ENCODE measurements around the gene PROX2. TPM values are rescaled to one million over a fixed set of nuclear protein-coding genes. Genes with fewer than 3 reads are reported as not detected.
A peak's percentile ranks its signal among the peaks of the same experiment; 100 is the strongest.

The PROX2 gene
- polyA plus RNA-seq, 3 donors = 0.03 TPM; not detected in 2

DNA sequence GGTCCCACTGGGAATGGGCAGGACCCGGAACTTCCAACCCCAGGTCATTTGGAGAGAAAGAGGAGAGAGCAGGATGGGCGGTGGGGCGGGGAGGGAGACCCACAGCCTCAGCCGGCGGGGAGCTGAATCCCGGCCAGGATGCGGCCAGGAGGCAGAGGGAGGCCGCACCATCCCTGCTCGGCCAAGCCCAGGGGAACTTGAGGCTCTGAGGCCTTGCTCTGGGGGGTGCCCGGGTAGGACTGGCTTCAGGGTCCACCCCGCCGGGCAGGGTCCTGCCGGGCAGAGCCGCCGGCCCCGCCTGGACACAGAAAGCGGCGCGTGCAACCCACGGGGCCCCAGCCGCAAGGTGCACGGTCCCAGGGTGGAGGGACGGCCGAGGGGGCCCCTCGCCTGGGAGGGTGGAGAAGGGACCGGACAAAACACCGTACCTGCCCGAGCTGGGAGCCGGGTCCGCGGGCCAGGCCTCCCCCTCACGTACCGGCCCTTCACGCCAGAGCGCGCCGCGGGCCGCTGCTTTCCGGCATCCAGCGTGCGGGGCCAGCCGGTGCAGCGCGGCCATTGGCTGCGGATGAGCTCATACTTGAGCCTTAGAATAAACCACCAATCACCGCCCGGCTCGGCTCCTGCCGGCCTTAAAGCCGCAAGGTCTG, 46.9 kb upstream of the PROX2 start, which contains the start of gene RPS6KL1:
RPS6KL1 (minus strand) TSS at position 509 of the 650 bp plus-strand sequence. CDS start 1,719 bp downstream, outside the sequence.
- intact Hi-C loops (cut with micrococcal nuclease) = no loop called here
- peak; percentile 39 to 60 (median 60) for DNase-seq
- no peak within 1 kb of the TSS for H3K27ac ChIP-seq (ENCODE audit: low read depth in 1 of 2, low read length in 2 of 2)

DNA sequence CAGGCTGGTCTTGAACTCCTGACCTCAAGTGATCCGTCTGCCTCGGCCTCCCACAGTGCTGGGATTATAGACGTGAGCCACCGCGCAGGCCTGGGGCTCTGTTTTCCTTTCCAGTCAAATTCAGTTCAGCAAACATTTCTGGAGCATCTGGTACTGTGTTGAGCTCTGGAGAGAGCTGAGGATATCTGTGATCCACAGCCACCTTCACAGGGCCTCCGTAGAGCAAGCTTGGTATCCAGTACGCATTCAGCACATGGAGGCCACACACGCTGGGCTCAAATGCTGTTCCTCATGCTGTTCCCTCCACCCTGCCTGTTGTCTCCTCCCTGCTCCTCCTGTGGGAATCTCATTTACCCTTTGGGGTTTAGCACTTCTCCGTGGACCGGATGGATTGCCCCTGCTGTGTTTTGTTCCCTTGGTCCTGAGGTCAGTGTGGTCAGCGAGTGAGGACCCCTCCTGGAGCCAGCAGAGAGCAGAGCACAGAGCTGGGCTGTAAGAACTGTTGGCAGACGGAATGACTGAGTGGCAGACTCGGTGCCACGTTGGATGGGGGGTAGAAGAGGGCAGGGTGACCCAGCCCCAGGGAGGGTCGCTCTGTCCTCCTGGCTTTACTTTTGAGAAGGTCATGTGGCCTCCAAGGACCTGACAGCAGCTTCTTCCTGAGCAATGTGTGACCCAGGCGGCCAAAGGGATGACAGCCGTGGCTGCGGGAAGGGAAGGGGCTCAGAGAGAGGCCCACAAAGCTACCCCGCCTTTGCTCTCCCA, 46.2 kb upstream of the PROX2 start:
- WGBS (ENCODE audit: insufficient coverage) = 88% methylated on average over 14 of the region's 19 CpGs
- Mint-ChIP-seq H3K9me3 (no peaks in the 10 kb centered on the region), H3K4me3 (peak overlapping the region; percentile 55 to 67), H3K4me1 (peaks cover 4% of the 10 kb centered on the region), H3K27ac (no peak overlapping the region), H3K36me3 (no peaks in the 10 kb centered on the region), H3K27me3 (ENCODE audit: low read depth in 3 of 3) (peaks cover 14 to 21% (median 17%) of the 10 kb centered on the region in 3 donors)
- TF ChIP-seq, protein P1, sequence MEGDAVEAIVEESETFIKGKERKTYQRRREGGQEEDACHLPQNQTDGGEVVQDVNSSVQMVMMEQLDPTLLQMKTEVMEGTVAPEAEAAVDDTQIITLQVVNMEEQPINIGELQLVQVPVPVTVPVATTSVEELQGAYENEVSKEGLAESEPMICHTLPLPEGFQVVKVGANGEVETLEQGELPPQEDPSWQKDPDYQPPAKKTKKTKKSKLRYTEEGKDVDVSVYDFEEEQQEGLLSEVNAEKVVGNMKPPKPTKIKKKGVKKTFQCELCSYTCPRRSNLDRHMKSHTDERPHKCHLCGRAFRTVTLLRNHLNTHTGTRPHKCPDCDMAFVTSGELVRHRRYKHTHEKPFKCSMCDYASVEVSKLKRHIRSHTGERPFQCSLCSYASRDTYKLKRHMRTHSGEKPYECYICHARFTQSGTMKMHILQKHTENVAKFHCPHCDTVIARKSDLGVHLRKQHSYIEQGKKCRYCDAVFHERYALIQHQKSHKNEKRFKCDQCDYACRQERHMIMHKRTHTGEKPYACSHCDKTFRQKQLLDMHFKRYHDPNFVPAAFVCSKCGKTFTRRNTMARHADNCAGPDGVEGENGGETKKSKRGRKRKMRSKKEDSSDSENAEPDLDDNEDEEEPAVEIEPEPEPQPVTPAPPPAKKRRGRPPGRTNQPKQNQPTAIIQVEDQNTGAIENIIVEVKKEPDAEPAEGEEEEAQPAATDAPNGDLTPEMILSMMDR (IDR thresholded peaks at IDR 0.05) = no peak
- H3K9me3 ChIP-seq (replicated peaks in 1 of 2; ENCODE audit: control insufficient read depth in 1 of 2, insufficient read depth in 1 of 2, low read length in 2 of 2) = no peaks in the 10 kb centered on the region
- H4K20me1 ChIP-seq (ENCODE audit: insufficient read depth, low read length) = no peaks in the 10 kb centered on the region
- no peaks in the 10 kb centered on the region for H3K79me2 ChIP-seq (ENCODE audit: insufficient read depth, low read length)
- no peaks in the 10 kb centered on the region for H3K36me3 ChIP-seq (replicated peaks in 1 of 2; ENCODE audit: control insufficient read depth in 1 of 2, insufficient read depth in 2 of 2, low read length in 2 of 2)
- H3K27me3 ChIP-seq (ENCODE audit: control insufficient read depth in 2 of 2, insufficient read depth in 2 of 2, low read length in 2 of 2) = peaks cover 3 to 15% of the 10 kb centered on the region in 2 donors
- H3K4me1 ChIP-seq (ENCODE audit: control insufficient read depth in 1 of 2, insufficient read depth in 2 of 2, low read length in 2 of 2) = peaks cover 3 to 6% of the 10 kb centered on the region in 2 donors
- no peak for DNase-seq
- H3K9ac ChIP-seq (ENCODE audit: insufficient read depth, low read length, poor library complexity, severe bottlenecking) = peak overlapping the region; percentile 62
- H3K27ac ChIP-seq (ENCODE audit: low read depth in 1 of 2, low read length in 2 of 2) = no peak overlapping the region
- H2AFZ ChIP-seq (ENCODE audit: insufficient read depth, low read depth, low read length, poor library complexity, severe bottlenecking) = peak overlapping the region; percentile 78
- no peak overlapping the region for H3K4me3 ChIP-seq (replicated peaks in 1 of 3; ENCODE audit: low read depth in 2 of 3, low read length in 3 of 3)
- H3K4me2 ChIP-seq (replicated peaks; ENCODE audit: extremely low read depth, low read length, poor library complexity, severe bottlenecking) = peak overlapping the region; percentile 68
- intact Hi-C loops (cut with micrococcal nuclease) = no loop called here

More for the DNA sequence above, 46.9 kb upstream of the PROX2 start, which contains the start of gene RPS6KL1:
- peaks cover 3 to 6% of the 10 kb centered on the region in 2 donors for H3K4me1 ChIP-seq (ENCODE audit: control insufficient read depth in 1 of 2, insufficient read depth in 2 of 2, low read length in 2 of 2)
- H3K9ac ChIP-seq (ENCODE audit: insufficient read depth, low read length, poor library complexity, severe bottlenecking) = peak within 1 kb of the TSS; percentile 62
- peaks cover 3 to 15% of the 10 kb centered on the region in 2 donors for H3K27me3 ChIP-seq (ENCODE audit: control insufficient read depth in 2 of 2, insufficient read depth in 2 of 2, low read length in 2 of 2)
- H4K20me1 ChIP-seq (ENCODE audit: insufficient read depth, low read length) = no peaks in the 10 kb centered on the region
- peak within 1 kb of the TSS; percentile 68 for H3K4me2 ChIP-seq (replicated peaks; ENCODE audit: extremely low read depth, low read length, poor library complexity, severe bottlenecking)
- H3K79me2 ChIP-seq (ENCODE audit: insufficient read depth, low read length) = no peaks in the 10 kb centered on the region
- Mint-ChIP-seq H3K9me3 (no peaks in the 10 kb centered on the region), H3K27ac (no peak within 1 kb of the TSS), H3K27me3 (ENCODE audit: low read depth in 3 of 3) (peaks cover 14 to 21% (median 17%) of the 10 kb centered on the region in 3 donors), H3K4me1 (peaks cover 4% of the 10 kb centered on the region), H3K4me3 (peak within 1 kb of the TSS; percentile 55 to 67), H3K36me3 (no peaks in the 10 kb centered on the region)
- H3K9me3 ChIP-seq (replicated peaks in 1 of 2; ENCODE audit: control insufficient read depth in 1 of 2, insufficient read depth in 1 of 2, low read length in 2 of 2) = no peaks in the 10 kb centered on the region
- no peaks in the 10 kb centered on the region for H3K36me3 ChIP-seq (replicated peaks in 1 of 2; ENCODE audit: control insufficient read depth in 1 of 2, insufficient read depth in 2 of 2, low read length in 2 of 2)
- 14% methylated on average over 45 of the region's 51 CpGs for WGBS (ENCODE audit: insufficient coverage)
- peak within 1 kb of the TSS; percentile 78 for H2AFZ ChIP-seq (ENCODE audit: insufficient read depth, low read depth, low read length, poor library complexity, severe bottlenecking)
- peak within 1 kb of the TSS in 2 of 3 experiments; percentile 3 to 63 for H3K4me3 ChIP-seq (replicated peaks in 1 of 3; ENCODE audit: low read depth in 2 of 3, low read length in 3 of 3)
- TF ChIP-seq, protein P1 (IDR thresholded peaks at IDR 0.05) = no peak

All from CD14-positive monocyte (primary cell).